Endothelial cell of umbilical vein (primary cell): Measurements from ENCODE around the gene MTA1. TPM values are rescaled to one million over a fixed set of nuclear protein-coding genes. Genes with fewer than 3 reads are reported as not detected.

Source experiments
- BruUV-seq: library from RNA; stranded (reverse); fragments of 400-500 nt; replicated peaks from 2 replicates; lab custom pipeline; 2021; lab: Mats Ljungman, UMichigan
- CTCF ChIA-PET: fragments of 300-600, 350-600 bp; sonication (Branson Sonifier 250); formaldehyde crosslinking; loops from one replicate; lab custom pipeline; 2021; ENCODE audit warnings: antibody characterized with exemption, inconsistent platforms; lab: Charles Lee
- POLR2A ChIA-PET: fragments of 300-600, 350-600 bp; sonication (Branson Sonifier 250); formaldehyde crosslinking; loops from one replicate; lab custom pipeline; 2021; ENCODE audit warnings: antibody characterized with exemption, inconsistent platforms; lab: Charles Lee
- DNase-seq: peaks from one replicate; pipeline ENCODE4 v3.0.0-alpha.2; 2011; ENCODE audit warnings: low read depth, low spot score
- FAIRE-seq: peaks from 2 replicates; lab custom pipeline; 2011; peaks lifted over from hg19 to GRCh38; lab: Jason Lieb, UNC
- H2AFZ ChIP-seq: 2 replicates; pipeline ENCODE4 v1.6.0; 2012; ENCODE audit warnings: low read depth, low read length, control low read depth, inconsistent platforms
- H3K27ac ChIP-seq: 2 replicates; pipeline ENCODE4 v1.5.1; 2011; ENCODE audit warnings: low read depth, mild to moderate bottlenecking, control low read depth, low read length, moderate library complexity; ENCODE audit not compliant: insufficient read depth
- H3K27me3 ChIP-seq, 2 experiments: 2 replicates each; pipeline versions ENCODE4 v1.6.0 to v1.6.1; 2011; ENCODE audit warnings: low read length in 2 of 2, mixed read lengths in 1 of 2; ENCODE audit not compliant: control insufficient read depth in 2 of 2, insufficient read depth in 2 of 2
- H3K36me3 ChIP-seq, 2 experiments: 2 replicates in 1 of 2; 3 replicates in 1 of 2; pipeline ENCODE4 v1.5.1; 2011; ENCODE audit warnings: low read length in 2 of 2, mild to moderate bottlenecking in 1 of 2, moderate library complexity in 1 of 2; ENCODE audit not compliant: control insufficient read depth in 2 of 2, insufficient read depth in 2 of 2; ENCODE audit errors: extremely low read depth in 1 of 2
- H3K4me1 ChIP-seq: 3 replicates; pipeline ENCODE4 v1.5.1; 2011; ENCODE audit warnings: mild to moderate bottlenecking, low read length; ENCODE audit not compliant: control insufficient read depth, insufficient read depth; ENCODE audit errors: extremely low read depth
- H3K4me2 ChIP-seq: 2 replicates; pipeline ENCODE4 v1.6.1; 2011; ENCODE audit warnings: low read length, control low read depth, mixed read lengths; ENCODE audit not compliant: insufficient read depth
- H3K4me3 ChIP-seq, 3 experiments: fragments of 200-600 bp in 1 of 3; sonication (generic), shearing (Covaris generic) in 1 of 3; replicated peaks in 1 of 3; 2 replicates each; pipeline ENCODE4 v1.5.1; 2011 to 2016; ENCODE audit warnings: control low read depth in 3 of 3, low read length in 3 of 3, mild to moderate bottlenecking in 2 of 3, inconsistent platforms in 1 of 3, low read depth in 1 of 3, moderate library complexity in 1 of 3; ENCODE audit not compliant: insufficient read depth in 1 of 3
- H3K79me2 ChIP-seq: 2 replicates; pipeline ENCODE4 v1.6.0; 2012; ENCODE audit warnings: low read length, inconsistent platforms; ENCODE audit not compliant: control insufficient read depth, insufficient read depth
- H3K9ac ChIP-seq: replicated peaks from 2 replicates; pipeline ENCODE3; 2011; ENCODE audit warnings: low read length, control low read depth; ENCODE audit not compliant: insufficient read depth; ENCODE audit errors: extremely low read depth
- H3K9me1 ChIP-seq: replicated peaks from 3 replicates; pipeline ENCODE4 v1.6.0; 2011; ENCODE audit warnings: mild to moderate bottlenecking, low read length; ENCODE audit not compliant: control insufficient read depth, insufficient read depth; ENCODE audit errors: extremely low read depth
- H3K9me3 ChIP-seq: replicated peaks from 2 replicates; pipeline ENCODE4 v1.5.1; 2012; ENCODE audit warnings: low read length, inconsistent platforms; ENCODE audit not compliant: control insufficient read depth, insufficient read depth
- H4K20me1 ChIP-seq: replicated peaks from 2 replicates; pipeline ENCODE3; 2011; ENCODE audit warnings: mild to moderate bottlenecking, low read length; ENCODE audit not compliant: control insufficient read depth, insufficient read depth; ENCODE audit errors: extremely low read depth
- EZH2 ChIP-seq: IDR thresholded peaks from 2 replicates; pipeline ENCODE4 v1.6.1; 2012; ENCODE audit warnings: borderline replicate concordance, low read depth, mild to moderate bottlenecking, moderate library complexity, low read length, inconsistent platforms; ENCODE audit not compliant: severe bottlenecking
- FOS ChIP-seq: IDR thresholded peaks from 2 replicates; pipeline ENCODE4 v1.6.1; 2011; ENCODE audit warnings: mild to moderate bottlenecking, low read length, moderate library complexity, borderline replicate concordance; ENCODE audit not compliant: insufficient read depth
- GATA2 ChIP-seq: IDR thresholded peaks from 2 replicates; pipeline ENCODE4 v1.7.0; 2011; ENCODE audit warnings: low read depth, mild to moderate bottlenecking, moderate library complexity, mixed read lengths, low read length; ENCODE audit not compliant: insufficient read length, insufficient read depth
- MAX ChIP-seq: IDR thresholded peaks from 2 replicates; pipeline ENCODE4 v1.6.1; 2011; ENCODE audit not compliant: insufficient read depth, insufficient read length
- MYC ChIP-seq: IDR thresholded peaks from one replicate; pipeline ENCODE4 v1.6.1; 2011; ENCODE audit warnings: mild to moderate bottlenecking, low read depth, low read length
- POLR2A ChIP-seq: IDR thresholded peaks from 2 replicates; pipeline ENCODE4 v1.6.1; 2012; ENCODE audit warnings: low read depth, mild to moderate bottlenecking, control low read depth, low read length
- POLR2AphosphoS5 ChIP-seq: IDR thresholded peaks from 2 replicates; pipeline ENCODE4 v1.6.1; 2012; ENCODE audit warnings: low read depth, mild to moderate bottlenecking, control low read depth, low read length, moderate library complexity; ENCODE audit not compliant: insufficient read depth
- dilution Hi-C: fragments of 300-500 bp; cut with MboI; formaldehyde crosslinking; loops from one replicate; pipeline ENCODE4 v1.15.0; 2019; ENCODE audit warnings: low sequenced_read_pairs; ENCODE audit not compliant: extremely low pct_ligation_motif_present
- intact Hi-C: fragments of 100-400 bp; cut with micrococcal nuclease; formaldehyde crosslinking; loops from one replicate; pipeline ENCODE4 v1.10.0; 2022
- polyA plus RNA-seq, 4 experiments: library from polyadenylated mRNA; depleted of rRNA in 3 of 4; stranded (reverse) in 3 of 4; unstranded in 1 of 4; fragments of >200 nt; gene quantifications; 2 replicates each; pipeline versions ENCODE4 v1.2.1 to v1.2.3, GENCODE V29; 2011 to 2012; ENCODE audit warnings: missing spikeins in 1 of 4
- total RNA-seq: library from RNA; stranded (reverse); gene quantifications from 2 replicates; pipeline ENCODE4 v1.2.3, GENCODE V29; 2021
- TF ChIP-seq, protein P1 (sequence below), 2 donors: IDR thresholded peaks; 1 replicate in 1 of 2; 2 replicates in 1 of 2; pipeline ENCODE4 v1.5.1; 2011; ENCODE audit warnings: low read length in 2 of 2, mild to moderate bottlenecking in 2 of 2, moderate library complexity in 2 of 2, control low read depth in 1 of 2, inconsistent platforms in 1 of 2, low read depth in 1 of 2; ENCODE audit not compliant: insufficient read depth in 1 of 2; ENCODE audit errors: extremely low read depth in 1 of 2

MTA1 gene
- total and polyA plus RNA-seq, 2 donors (not counting 3 experiments of a cell fraction or from before 2014, with no cell fraction given): 85.2 to 167 TPM

DNA sequence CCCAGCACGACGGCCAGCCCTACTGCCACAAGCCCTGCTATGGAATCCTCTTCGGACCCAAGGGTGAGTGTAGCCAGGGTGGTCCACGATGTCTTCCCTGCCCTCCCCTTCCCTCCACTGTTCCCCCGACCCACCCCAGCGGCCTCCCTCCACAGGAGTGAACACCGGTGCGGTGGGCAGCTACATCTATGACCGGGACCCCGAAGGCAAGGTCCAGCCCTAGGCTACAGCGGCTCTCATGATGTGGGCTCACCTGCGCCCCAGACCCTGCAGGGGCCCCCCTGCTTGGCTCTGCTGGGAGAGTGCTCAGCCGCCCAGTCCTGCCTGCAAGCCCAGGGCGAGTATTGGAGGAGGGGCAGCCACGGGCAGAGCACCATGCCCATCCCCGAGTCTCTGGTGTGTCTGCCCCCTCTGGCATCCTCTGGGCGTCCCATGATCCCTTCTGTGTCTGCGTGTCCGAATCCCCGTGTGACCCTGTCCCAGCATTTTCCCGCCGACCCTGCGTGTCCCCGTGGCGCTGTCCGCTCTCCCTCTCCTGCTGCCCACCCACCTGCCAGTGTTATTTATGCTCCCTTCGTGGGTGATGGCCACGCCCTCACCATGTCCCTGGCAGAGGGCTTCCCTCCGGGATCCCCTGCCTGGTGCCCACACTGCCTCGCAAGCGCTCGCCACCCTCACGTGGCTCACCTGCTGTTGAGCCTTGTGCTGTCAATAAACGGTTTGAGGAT, 60.0 kb downstream of the MTA1 start:
- no peak overlapping the region for H2AFZ ChIP-seq
- FAIRE-seq: no peak
- H3K79me2 ChIP-seq: peaks cover 10% of the 10 kb centered on the region
- ChIA-PET POLR2A (no interaction called here), CTCF (interaction anchor here (0.6 to 3.1 kb wide), 4 partner anchors 10 to 110 kb away, joined by 3 to 144 read pairs (median 17); partner anchors contain the start of gene TEDC1)
- H3K9me3 ChIP-seq: no peaks in the 10 kb centered on the region
- no peak overlapping the region for H3K4me3 ChIP-seq
- H3K27ac ChIP-seq: no peak overlapping the region
- no peaks in the 10 kb centered on the region for H3K9me1 ChIP-seq
- DNase-seq: no peak
- H3K4me1 ChIP-seq: peaks cover 27% of the 10 kb centered on the region
- no peak for TF ChIP-seq MYC
- TF ChIP-seq MAX: no peak
- TF ChIP-seq POLR2A: no peak
- TF ChIP-seq FOS: no peak
- no peak for TF ChIP-seq GATA2
- BruUV-seq: TSS peak; percentile 40
- no peak overlapping the region for H3K4me2 ChIP-seq
- peaks cover 3 to 5% of the 10 kb centered on the region in 2 experiments for H3K36me3 ChIP-seq
- H3K9ac ChIP-seq: no peak overlapping the region
- H4K20me1 ChIP-seq: no peaks in the 10 kb centered on the region
- dilution Hi-C loops: no loop called here
- H3K27me3 ChIP-seq: no peaks in the 10 kb centered on the region
- intact Hi-C loops: no loop called here

GRCh38 chr14:105480199-105480746, 60.6 kb downstream of the MTA1 start:
- Histone ChIP-seq H3K9ac (no peak overlapping the region), H3K9me3 (no peaks in the 10 kb centered on the region), H3K27ac (peak overlapping the region; percentile 91), H3K79me2 (peaks cover 9% of the 10 kb centered on the region), H4K20me1 (no peaks in the 10 kb centered on the region), H3K27me3 (no peaks in the 10 kb centered on the region), H3K36me3 (peaks cover 3 to 5% of the 10 kb centered on the region in 2 experiments), H3K9me1 (no peaks in the 10 kb centered on the region), H2AFZ (no peak overlapping the region), H3K4me2 (no peak overlapping the region), H3K4me3 (no peak overlapping the region), H3K4me1 (peaks cover 27% of the 10 kb centered on the region)
- ChIA-PET POLR2A (interaction anchor here (1.1 kb wide), 1 partner anchor 10 kb away, joined by 6 read pairs; no protein-coding TSS in a partner anchor), CTCF (interaction anchor here (0.6 to 3.2 kb wide), 28 partner anchors 10 to 507 kb away, joined by 3 to 144 read pairs (median 4); partner anchors contain the start of gene TEDC1)
- no TSS peak for BruUV-seq
- intact Hi-C loops: no loop called here
- DNase-seq (no peak), FAIRE-seq (no peak)
- TF ChIP-seq POLR2AphosphoS5 (no peak), MAX (no peak), FOS (no peak), EZH2 (no peak), POLR2A (peak; percentile 25), GATA2 (no peak)
- TF ChIP-seq, protein P1, sequence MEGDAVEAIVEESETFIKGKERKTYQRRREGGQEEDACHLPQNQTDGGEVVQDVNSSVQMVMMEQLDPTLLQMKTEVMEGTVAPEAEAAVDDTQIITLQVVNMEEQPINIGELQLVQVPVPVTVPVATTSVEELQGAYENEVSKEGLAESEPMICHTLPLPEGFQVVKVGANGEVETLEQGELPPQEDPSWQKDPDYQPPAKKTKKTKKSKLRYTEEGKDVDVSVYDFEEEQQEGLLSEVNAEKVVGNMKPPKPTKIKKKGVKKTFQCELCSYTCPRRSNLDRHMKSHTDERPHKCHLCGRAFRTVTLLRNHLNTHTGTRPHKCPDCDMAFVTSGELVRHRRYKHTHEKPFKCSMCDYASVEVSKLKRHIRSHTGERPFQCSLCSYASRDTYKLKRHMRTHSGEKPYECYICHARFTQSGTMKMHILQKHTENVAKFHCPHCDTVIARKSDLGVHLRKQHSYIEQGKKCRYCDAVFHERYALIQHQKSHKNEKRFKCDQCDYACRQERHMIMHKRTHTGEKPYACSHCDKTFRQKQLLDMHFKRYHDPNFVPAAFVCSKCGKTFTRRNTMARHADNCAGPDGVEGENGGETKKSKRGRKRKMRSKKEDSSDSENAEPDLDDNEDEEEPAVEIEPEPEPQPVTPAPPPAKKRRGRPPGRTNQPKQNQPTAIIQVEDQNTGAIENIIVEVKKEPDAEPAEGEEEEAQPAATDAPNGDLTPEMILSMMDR (IDR thresholded peaks at IDR 0.05; ENCODE audit: extremely low read depth in 1 of 2, insufficient read depth in 1 of 2, low read depth in 1 of 2, low read length in 2 of 2): no peak
- dilution Hi-C loops: no loop called here
